HCT116 (cell line): ENCODE results near the gene CTSH. TPM values are rescaled to one million over a fixed set of nuclear protein-coding genes. Genes with fewer than 3 reads are reported as not detected.

Experiments
- ATAC-seq: fragments of 200-7000 bp; cut with Tn5 transposase; 2 replicates; pipeline ENCODE4 v1.9.1; 2020; ENCODE audit warnings: mild to moderate bottlenecking, moderate library complexity
- BruUV-seq: library from RNA; stranded (reverse); fragments of 400-500 nt; replicated peaks from 2 replicates; lab custom pipeline; 2021; lab: Mats Ljungman, UMichigan
- CTCF ChIA-PET: fragments of 300-600 bp; sonication (Branson Sonifier 250); formaldehyde crosslinking; loops from one replicate; lab custom pipeline; 2021; ENCODE audit warnings: antibody characterized with exemption; lab: Charles Lee
- POLR2A ChIA-PET: fragments of 300-600, 350-600 bp; sonication (Branson Sonifier 250); formaldehyde crosslinking; loops from one replicate; lab custom pipeline; 2021; ENCODE audit warnings: antibody characterized with exemption; lab: Charles Lee
- RAD21 ChIA-PET, 2 experiments: fragments of 300-600 bp; sonication (Branson Sonifier 250); formaldehyde crosslinking; loops; one replicate each; lab custom pipeline; 2023; ENCODE audit warnings: low total read pairs in 2 of 2; ENCODE audit not compliant: uncharacterized antibody in 2 of 2, unreplicated experiment in 2 of 2, low non-redundant PET in 1 of 2; lab: Charles Lee
- DNase-seq: peaks from one replicate; pipeline ENCODE4 v3.0.0-alpha.2; 2010; ENCODE audit warnings: low read depth, low spot score
- H2AFZ ChIP-seq: fragments of 200-600 bp; shearing (Covaris generic), sonication (generic); 2 replicates; pipeline ENCODE4 v1.6.1; 2017; ENCODE audit warnings: low read depth, mixed run types, mixed read lengths, antibody characterized with exemption, low read length; ENCODE audit not compliant: poor library complexity, severe bottlenecking
- H3K27ac ChIP-seq: 2 replicates; pipeline ENCODE4 v1.5.1; 2012; ENCODE audit warnings: low read depth, low read length
- H3K27me3 ChIP-seq: fragments of 200-600 bp; sonication (generic); 2 replicates; pipeline ENCODE4 v1.6.1; 2016; ENCODE audit warnings: mixed run types, low read length, mixed read lengths; ENCODE audit not compliant: insufficient read depth
- H3K36me3 ChIP-seq, 2 experiments: fragments of 200-500 bp in 1 of 2; fragments of 200-600 bp in 1 of 2; sonication (Bioruptor generic) in 1 of 2; sonication (generic) in 1 of 2; 2 replicates each; pipeline versions ENCODE4 v1.5.1 to v1.6.1; 2014 to 2016; ENCODE audit warnings: low read length in 2 of 2, inconsistent platforms in 1 of 2, mixed read lengths in 1 of 2, mixed run types in 1 of 2; ENCODE audit not compliant: insufficient read depth in 2 of 2, control insufficient read depth in 1 of 2
- H3K4me1 ChIP-seq, 2 experiments: fragments of 200-600 bp in 1 of 2; sonication (generic) in 1 of 2; 2 replicates each; pipeline versions ENCODE4 v1.5.1 to v1.6.1; 2012 to 2017; ENCODE audit warnings: low read length in 2 of 2, inconsistent platforms in 1 of 2, mild to moderate bottlenecking in 1 of 2, mixed read lengths in 1 of 2, mixed run types in 1 of 2, moderate library complexity in 1 of 2; ENCODE audit not compliant: insufficient read depth in 2 of 2, control insufficient read depth in 1 of 2
- H3K4me2 ChIP-seq: fragments of 200-600 bp; sonication (generic); 2 replicates; pipeline ENCODE4 v1.6.1; 2017; ENCODE audit warnings: mixed run types, low read length, mixed read lengths
- H3K4me3 ChIP-seq, 2 experiments: fragments of 200-600 bp in 1 of 2; sonication (generic) in 1 of 2; replicated peaks in 1 of 2; 2 replicates each; pipeline ENCODE4 v1.5.1; 2011 to 2016; ENCODE audit warnings: low read length in 2 of 2, control low read depth in 1 of 2, low read depth in 1 of 2, mild to moderate bottlenecking in 1 of 2, mixed read lengths in 1 of 2, mixed run types in 1 of 2
- H3K79me2 ChIP-seq: fragments of 200-600 bp; sonication (generic); 2 replicates; pipeline ENCODE4 v1.6.1; 2017; ENCODE audit warnings: mild to moderate bottlenecking, mixed run types, low read length, moderate library complexity, mixed read lengths; ENCODE audit not compliant: insufficient read depth
- H3K9ac ChIP-seq: fragments of 200-600 bp; sonication (generic); 2 replicates; pipeline ENCODE4 v1.6.1; 2016; ENCODE audit warnings: low read length, mixed read lengths
- H3K9me2 ChIP-seq: fragments of 200-600 bp; sonication (generic), shearing (Covaris generic); 2 replicates; pipeline ENCODE4 v1.6.1; 2017; ENCODE audit warnings: mixed run types, mild to moderate bottlenecking, moderate library complexity; ENCODE audit not compliant: insufficient read depth
- H3K9me3 ChIP-seq, 2 experiments: fragments of 200-500 bp in 1 of 2; fragments of 200-600 bp in 1 of 2; sonication (Bioruptor generic) in 1 of 2; sonication (generic) in 1 of 2; 2 replicates each; pipeline ENCODE4 v1.6.1; 2014 to 2017; ENCODE audit warnings: low read length in 2 of 2, mixed read lengths in 2 of 2, inconsistent platforms in 1 of 2, low read depth in 1 of 2, mild to moderate bottlenecking in 1 of 2, mixed run types in 1 of 2, moderate library complexity in 1 of 2; ENCODE audit not compliant: control insufficient read depth in 1 of 2, insufficient read depth in 1 of 2
- H4K20me1 ChIP-seq: fragments of 200-600 bp; sonication (generic), shearing (Covaris generic); 2 replicates; pipeline ENCODE4 v1.6.1; 2017; ENCODE audit warnings: mixed run types, mild to moderate bottlenecking, moderate library complexity; ENCODE audit not compliant: insufficient read depth
- ATF3 ChIP-seq: IDR thresholded peaks from 2 replicates; pipeline ENCODE4 v1.6.1; 2012
- CEBPB ChIP-seq: IDR thresholded peaks from 2 replicates; pipeline ENCODE4 v1.6.1; 2012; ENCODE audit warnings: low read depth
- CTCF ChIP-seq, 3 experiments: fragments of 200-600 bp in 1 of 3; sonication (generic) in 1 of 3; IDR thresholded peaks in 2 of 3; conservative IDR thresholded peaks in 1 of 3; 2 replicates each; pipeline ENCODE4 v1.5.1; 2012 to 2017; ENCODE audit warnings: low read depth in 2 of 3, low read length in 2 of 3, antibody characterized with exemption in 1 of 3, borderline replicate concordance in 1 of 3, control low read depth in 1 of 3, mild to moderate bottlenecking in 1 of 3, mixed read lengths in 1 of 3, mixed run types in 1 of 3, moderate library complexity in 1 of 3; ENCODE audit not compliant: insufficient read depth in 1 of 3
- ELF1 ChIP-seq: IDR thresholded peaks from 2 replicates; pipeline ENCODE4 v1.6.1; 2012; ENCODE audit warnings: low read depth, borderline replicate concordance
- JUND ChIP-seq: IDR thresholded peaks from 2 replicates; pipeline ENCODE4 v1.6.1; 2012
- MAX ChIP-seq: IDR thresholded peaks from 2 replicates; pipeline ENCODE4 v1.6.1; 2012
- POLR2A ChIP-seq: IDR thresholded peaks from 2 replicates; pipeline ENCODE4 v1.7.0; 2011; ENCODE audit warnings: borderline replicate concordance; ENCODE audit not compliant: insufficient read depth, insufficient read length; ENCODE audit errors: extremely low read depth
- RAD21 ChIP-seq: IDR thresholded peaks from 2 replicates; pipeline ENCODE4 v1.6.1; 2012; ENCODE audit warnings: low read depth, mild to moderate bottlenecking
- SIN3A ChIP-seq: IDR thresholded peaks from 2 replicates; pipeline ENCODE4 v1.6.1; 2012; ENCODE audit warnings: low read depth
- SP1 ChIP-seq: IDR thresholded peaks from 2 replicates; pipeline ENCODE4 v1.6.1; 2012; ENCODE audit warnings: low read depth
- SRF ChIP-seq: IDR thresholded peaks from 2 replicates; pipeline ENCODE4 v1.6.1; 2012; ENCODE audit warnings: low read depth
- TCF7L2 ChIP-seq: IDR thresholded peaks from 2 replicates; pipeline ENCODE4 v1.7.0; 2011; ENCODE audit warnings: borderline replicate concordance, inconsistent platforms; ENCODE audit not compliant: insufficient read depth, insufficient read length; ENCODE audit errors: extremely low read depth
- ZFX ChIP-seq: fragments of 450-650 bp; IDR thresholded peaks from 2 replicates; pipeline ENCODE4 v1.6.1; 2017
- ZNF274 ChIP-seq: fragments of 200-500 bp; sonication (Bioruptor generic); IDR thresholded peaks from 2 replicates; pipeline ENCODE4 v1.6.1; 2014; ENCODE audit warnings: mild to moderate bottlenecking, low read depth, low read length, inconsistent platforms
- intact Hi-C: fragments of 100-400 bp; cut with micrococcal nuclease; formaldehyde crosslinking; loops from 2 replicates; pipeline ENCODE4 v1.10.0; 2022
- total RNA-seq: library from RNA; stranded (reverse); gene quantifications from one replicate; pipeline ENCODE4 v1.2.1, GENCODE V29; 2021; ENCODE audit not compliant: unreplicated experiment

The CTSH gene
- total RNA-seq, 1 experiment from 2014 or later = 37.5 TPM

- intact Hi-C loops = no loop called here
- H3K9me3 ChIP-seq = no peaks in the 10 kb centered on the region
- H3K4me2 ChIP-seq = no peak overlapping the region
- ATAC-seq (no peak), DNase-seq (no peak)
- H3K4me1 ChIP-seq = peaks cover 10 to 23% of the 10 kb centered on the region in 2 experiments
- no peaks in the 10 kb centered on the region for H3K79me2 ChIP-seq
- H3K27ac ChIP-seq = no peak overlapping the region
- H2AFZ ChIP-seq = no peak overlapping the region
- ChIA-PET CTCF (no interaction called here), POLR2A (no interaction called here), RAD21 (no interaction called here)
- no peaks in the 10 kb centered on the region; a peak in 1 of 4 replicates for H3K36me3 ChIP-seq
- no peak for TF ChIP-seq MAX
- no peak for TF ChIP-seq CTCF (IDR thresholded peaks at IDR 0.05 in 2 of 3, conservative IDR thresholded peaks at IDR 0.05 in 1 of 3; ENCODE audit: borderline replicate concordance in 1 of 3, insufficient read depth in 1 of 3, low read depth in 2 of 3, low read length in 2 of 3)
- H3K9me2 ChIP-seq = no peaks in the 10 kb centered on the region
- no peak overlapping the region for H3K9ac ChIP-seq
- no peaks in the 10 kb centered on the region for H4K20me1 ChIP-seq
- BruUV-seq = no TSS peak
- H3K4me3 ChIP-seq = no peak overlapping the region
- no peaks in the 10 kb centered on the region for H3K27me3 ChIP-seq
Measured at GRCh38 chr15:78934655-78935023, 10.2 kb downstream of the CTSH start.

GRCh38 chr15:78933823-78934654, 10.8 kb downstream of the CTSH start:
- ChIA-PET POLR2A (no interaction called here), CTCF (no interaction called here), RAD21 (no interaction called here)
- TF ChIP-seq SP1 (no peak), ATF3 (no peak), ZNF274 (no peak), RAD21 (no peak), JUND (no peak), MAX (no peak), SIN3A (no peak), CEBPB (no peak), ELF1 (no peak), TCF7L2 (no peak), CTCF (IDR thresholded peaks at IDR 0.05 in 2 of 3, conservative IDR thresholded peaks at IDR 0.05 in 1 of 3; ENCODE audit: borderline replicate concordance in 1 of 3, insufficient read depth in 1 of 3, low read depth in 2 of 3, low read length in 2 of 3) (no peak), SRF (no peak), POLR2A (no peak), ZFX (no peak)
- DNase-seq (no peak), ATAC-seq (no peak)
- Histone ChIP-seq H4K20me1 (no peaks in the 10 kb centered on the region), H3K27ac (no peak overlapping the region), H3K36me3 (no peaks in the 10 kb centered on the region; a peak in 1 of 4 replicates), H3K27me3 (no peaks in the 10 kb centered on the region), H3K9ac (no peak overlapping the region), H3K79me2 (no peaks in the 10 kb centered on the region), H2AFZ (no peak overlapping the region), H3K9me3 (no peaks in the 10 kb centered on the region), H3K4me1 (peaks cover 10 to 26% of the 10 kb centered on the region in 2 experiments), H3K9me2 (no peaks in the 10 kb centered on the region), H3K4me2 (no peak overlapping the region), H3K4me3 (no peak overlapping the region)
- BruUV-seq = no TSS peak
- intact Hi-C loops = no loop called here
